Left kidney (tissue), 2 donors: ENCODE results near the gene RPTN. TPM values are rescaled to one million over a fixed set of nuclear protein-coding genes. Genes with fewer than 3 reads are reported as not detected.
"Not testable (repeated sequence)": the region's sequence is repeated elsewhere in the genome, so short reads cannot be mapped to it uniquely, and the experiment has no call there.

ENCODE experiments used
- DNase-seq: peaks from one replicate; pipeline ENCODE4 v3.0.0-alpha.2; 2013
- polyA plus RNA-seq: library from polyadenylated mRNA; unstranded; fragments of 120-200 nt; gene quantifications from one replicate; pipeline ENCODE4 v1.2.1, GENCODE V29; 2013; ENCODE audit not compliant: insufficient read length

Gene RPTN
- polyA plus RNA-seq, 1 donor = not detected

GRCh38 chr1:152165286-152166077 is 6.5 kb upstream of the RPTN start:
- DNase-seq = no peak

DNA sequence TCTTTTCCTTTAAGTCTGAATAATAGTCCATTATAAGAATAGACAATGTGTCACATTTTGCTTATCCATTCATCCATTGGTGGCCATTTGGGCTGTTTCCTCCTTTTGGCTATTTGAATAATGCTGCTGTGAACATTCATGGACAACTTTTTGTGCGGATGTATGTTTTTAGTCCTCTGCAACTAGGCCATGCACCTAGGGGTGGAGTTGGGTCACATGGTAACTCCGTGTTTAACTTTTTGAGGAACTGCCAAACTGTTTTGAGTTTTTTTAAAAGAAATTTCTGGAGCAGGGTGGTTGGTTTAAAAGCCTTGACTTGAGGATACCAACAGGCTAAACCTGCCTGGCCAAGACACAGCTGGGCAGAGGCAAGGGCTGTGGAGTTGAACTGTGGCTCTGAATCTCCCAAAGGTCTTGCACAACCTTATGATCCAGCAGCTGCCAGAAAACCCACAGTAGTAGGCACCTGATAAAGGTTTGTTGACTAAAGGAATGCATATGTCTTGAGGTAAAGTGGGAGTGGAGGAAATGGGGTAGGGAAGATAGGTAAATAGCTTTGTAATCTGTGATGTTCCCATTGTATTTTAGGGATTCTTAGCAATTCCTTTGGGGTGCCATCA is 5.6 kb upstream of the RPTN start:
- DNase-seq = no peak

DNA sequence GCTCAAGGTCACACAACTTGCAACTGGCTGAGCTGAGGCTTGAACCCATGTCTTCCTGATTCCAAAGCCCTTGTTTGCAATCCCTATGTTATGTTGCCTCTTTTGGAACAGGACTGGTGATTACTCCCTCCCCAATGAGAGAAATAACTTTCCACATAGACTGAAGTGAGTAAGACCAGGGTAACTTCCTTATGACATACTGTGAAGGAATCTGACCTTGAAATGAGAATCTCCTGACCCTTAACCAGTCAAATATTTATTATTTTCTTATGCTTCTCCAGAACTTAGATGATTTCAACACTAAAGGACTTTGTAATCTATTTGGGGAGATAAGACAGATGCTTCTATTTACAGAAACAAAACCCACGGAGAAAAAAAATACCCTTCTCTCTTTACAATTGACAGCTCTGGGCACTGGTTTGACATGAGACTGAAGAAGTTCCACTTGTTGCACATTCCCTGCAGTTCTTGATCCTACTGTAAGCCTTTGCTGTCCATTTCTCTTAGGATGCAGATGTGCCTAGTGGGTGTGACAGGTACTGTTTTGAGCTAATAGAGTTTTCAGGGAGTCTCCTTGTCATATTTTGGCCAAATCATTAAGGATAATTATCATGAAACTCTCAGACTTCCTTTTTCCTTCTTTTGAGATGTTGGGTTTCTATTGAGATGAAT is 3.9 kb upstream of the RPTN start:
- DNase-seq = no peak

- no peak for DNase-seq
Observed at GRCh38 chr1:152160576-152160975, 1.5 kb upstream of the RPTN start.

- DNase-seq = no peak
Observed at GRCh38 chr1:152153996-152154395, 5.0 kb downstream of the RPTN start.

DNA sequence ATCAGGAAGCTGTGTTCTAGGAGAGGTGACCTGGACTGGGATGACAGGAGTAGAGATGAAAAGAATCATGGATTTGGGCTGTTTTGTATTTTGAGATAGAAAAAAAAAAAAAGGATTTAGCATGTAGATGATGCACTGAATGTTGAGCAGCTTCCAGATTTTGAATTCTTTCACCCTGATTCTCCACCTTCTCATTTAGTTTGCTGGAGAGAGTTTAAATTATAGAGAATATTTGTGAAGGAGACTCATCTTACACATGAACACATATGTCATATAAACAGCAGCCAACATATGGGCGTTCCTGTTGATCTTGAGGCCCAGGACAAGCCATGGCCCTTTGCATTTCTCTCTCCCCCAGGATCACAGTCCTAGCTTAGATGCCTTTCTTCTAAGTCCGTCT is 7.4 kb downstream of the RPTN start:
- no peak for DNase-seq

DNA sequence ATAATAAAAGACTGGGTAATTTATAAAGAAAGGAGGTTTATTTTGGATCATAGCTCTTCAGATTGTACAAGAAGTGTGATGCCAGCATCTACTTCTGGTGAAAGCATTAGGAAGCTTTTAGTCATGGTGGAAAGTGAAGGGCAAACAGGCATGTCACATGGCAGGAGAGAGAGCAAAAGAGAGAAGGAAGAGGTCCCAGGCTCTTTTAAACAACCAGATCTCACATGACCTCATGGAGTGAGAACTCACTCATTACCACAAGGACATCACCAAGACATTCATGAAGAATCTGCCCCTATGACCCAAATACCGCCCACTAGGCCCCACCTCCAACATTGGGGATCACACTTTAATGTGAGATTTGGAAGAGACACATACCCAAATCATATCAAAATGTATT is 10.0 kb downstream of the RPTN start:
- DNase-seq = no peak

DNA sequence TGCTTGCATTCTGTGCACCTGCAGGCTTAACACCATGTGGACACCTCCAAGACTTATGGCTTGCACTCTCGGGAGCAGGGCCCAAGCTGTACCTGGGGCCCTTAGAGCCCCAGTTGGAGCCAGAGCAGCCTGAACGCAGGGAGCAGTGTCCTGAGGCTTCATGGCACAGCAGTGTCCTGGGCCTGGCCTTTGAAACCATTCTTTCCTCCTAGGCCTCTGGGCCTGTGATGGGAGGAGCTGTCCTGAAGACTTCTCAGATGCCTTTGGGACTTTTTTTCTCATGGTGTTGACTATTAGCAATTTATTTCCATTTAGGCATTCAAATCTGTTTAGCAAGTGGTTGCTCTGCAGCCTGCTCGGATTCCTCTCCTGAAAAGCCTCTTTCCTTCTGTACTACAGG is 11.0 kb downstream of the RPTN start:
- DNase-seq = no peak

DNA sequence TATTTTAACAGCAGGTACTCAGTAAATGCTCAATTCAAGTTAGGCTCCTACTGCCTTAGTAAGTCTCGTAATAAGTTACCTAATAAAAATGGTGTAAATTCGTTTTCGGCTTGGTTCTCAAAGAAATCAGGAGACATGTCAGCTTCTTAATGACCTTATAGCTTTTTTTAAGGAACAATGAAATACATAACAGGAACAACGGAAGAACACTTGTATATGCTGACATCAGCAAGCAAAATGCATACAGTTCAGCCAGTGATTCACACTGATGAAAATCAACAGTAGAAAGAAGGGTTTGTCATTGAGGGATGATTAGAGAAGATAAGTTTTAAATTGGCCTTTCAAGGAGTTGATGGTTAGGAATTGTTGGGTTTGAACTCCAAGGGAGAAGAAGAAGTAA is 13.3 kb downstream of the RPTN start:
- DNase-seq = no peak

GRCh38 chr1:152144674-152145183 is 14.3 kb downstream of the RPTN start:
- not testable (repeated sequence) for DNase-seq

DNA sequence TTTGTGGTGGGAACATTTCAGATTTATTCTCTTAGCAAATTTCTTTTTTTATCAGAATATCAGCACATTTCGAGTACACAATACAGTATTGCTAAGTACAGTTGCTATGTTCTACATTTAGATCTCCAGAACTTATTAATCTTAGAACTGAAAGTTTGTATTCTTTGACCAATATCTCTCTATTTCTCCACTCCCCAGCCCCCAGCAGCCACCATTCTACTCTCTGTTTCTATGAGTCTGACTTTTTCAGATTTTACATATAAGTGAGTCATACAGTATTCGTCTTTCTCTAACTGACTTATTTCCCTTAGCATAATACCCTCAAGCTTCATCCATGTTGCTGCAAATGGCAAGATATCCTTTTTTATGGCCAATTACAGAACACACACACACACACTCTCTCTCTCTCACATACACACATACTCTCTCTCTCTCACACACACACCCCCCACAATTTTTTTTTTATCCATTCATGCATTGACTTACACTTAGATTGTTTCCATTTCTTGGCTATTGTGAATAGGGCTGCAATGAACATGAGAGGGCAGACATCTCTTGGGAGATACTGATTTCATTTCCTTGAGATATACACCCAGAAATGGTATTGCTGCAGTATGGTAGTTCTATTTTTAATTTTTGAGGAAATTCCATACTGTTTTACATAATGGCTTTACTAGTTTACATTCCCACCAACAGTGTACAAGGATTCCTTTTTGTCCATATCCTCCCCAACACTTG is 15.7 kb downstream of the RPTN start:
- DNase-seq = no peak

DNA sequence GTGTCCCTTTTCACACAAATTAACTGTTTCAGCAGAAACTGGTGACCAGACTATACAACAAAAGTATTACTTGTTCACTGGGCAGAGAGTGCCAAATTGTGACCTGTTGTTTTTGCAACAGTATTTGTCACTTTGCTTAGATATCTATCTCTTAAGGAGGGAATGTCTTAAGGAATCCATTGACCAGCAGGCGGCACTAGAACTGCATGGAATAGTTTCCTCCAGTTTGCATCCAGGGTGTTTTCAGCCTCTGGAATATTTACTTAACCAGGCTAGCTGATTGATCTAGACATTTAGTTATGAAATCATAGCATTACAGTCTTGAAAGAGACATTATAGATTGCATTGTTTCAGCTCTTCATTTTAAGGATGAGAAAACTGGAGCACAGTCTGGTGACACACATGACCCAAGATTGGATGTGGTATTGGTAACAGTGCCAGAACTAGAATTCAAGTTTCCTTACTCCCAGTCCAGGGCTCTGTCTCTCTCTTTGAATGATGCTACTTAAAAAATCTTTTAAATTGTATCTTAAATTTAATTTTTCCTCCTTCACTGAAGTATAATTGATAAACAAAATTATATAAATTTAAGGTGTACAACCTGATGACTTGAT is 16.9 kb downstream of the RPTN start:
- peak; percentile 64 for DNase-seq

- DNase-seq = no peak
Observed at GRCh38 chr1:152137215-152137614, 21.8 kb downstream of the RPTN start.

DNA sequence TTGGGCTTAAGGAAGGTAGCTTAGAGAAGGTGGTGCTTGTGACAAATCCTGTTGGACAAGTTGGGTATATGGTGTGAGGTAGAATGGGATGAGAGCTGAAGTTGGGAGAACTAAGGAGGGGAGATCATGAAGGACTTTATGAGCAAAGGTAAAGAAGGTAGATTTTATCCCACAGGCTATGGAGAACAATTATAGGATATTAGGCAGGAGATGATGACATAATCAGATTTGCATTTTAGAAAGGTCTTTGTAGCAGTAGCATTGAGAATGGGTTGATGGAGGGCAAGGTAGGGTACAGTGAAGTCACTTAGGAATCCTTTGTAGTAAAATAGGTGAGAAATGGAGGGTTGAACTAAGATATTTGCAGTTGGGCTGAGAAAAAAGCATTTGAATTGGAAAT is 28.8 kb downstream of the RPTN start:
- no peak for DNase-seq

DNA sequence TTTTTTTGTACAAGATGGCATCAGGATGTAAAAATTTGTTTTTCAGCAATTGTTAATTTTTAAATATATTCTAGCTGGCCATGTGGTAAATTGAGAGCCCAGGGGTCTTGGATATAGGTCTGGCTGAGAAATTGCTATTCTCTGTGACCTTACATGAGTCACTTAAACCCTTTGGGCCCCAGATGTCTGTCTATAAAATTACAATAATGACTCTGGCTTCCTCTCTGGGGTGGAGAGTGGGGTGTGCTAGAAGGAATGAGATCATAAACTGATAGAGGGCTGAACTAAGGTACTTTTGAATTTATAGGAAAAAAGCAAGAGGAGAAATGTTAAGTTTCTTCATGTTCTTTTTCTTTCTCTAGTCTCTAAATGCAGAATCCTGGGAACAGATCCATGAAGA is 31.4 kb downstream of the RPTN start:
- no peak for DNase-seq

DNA sequence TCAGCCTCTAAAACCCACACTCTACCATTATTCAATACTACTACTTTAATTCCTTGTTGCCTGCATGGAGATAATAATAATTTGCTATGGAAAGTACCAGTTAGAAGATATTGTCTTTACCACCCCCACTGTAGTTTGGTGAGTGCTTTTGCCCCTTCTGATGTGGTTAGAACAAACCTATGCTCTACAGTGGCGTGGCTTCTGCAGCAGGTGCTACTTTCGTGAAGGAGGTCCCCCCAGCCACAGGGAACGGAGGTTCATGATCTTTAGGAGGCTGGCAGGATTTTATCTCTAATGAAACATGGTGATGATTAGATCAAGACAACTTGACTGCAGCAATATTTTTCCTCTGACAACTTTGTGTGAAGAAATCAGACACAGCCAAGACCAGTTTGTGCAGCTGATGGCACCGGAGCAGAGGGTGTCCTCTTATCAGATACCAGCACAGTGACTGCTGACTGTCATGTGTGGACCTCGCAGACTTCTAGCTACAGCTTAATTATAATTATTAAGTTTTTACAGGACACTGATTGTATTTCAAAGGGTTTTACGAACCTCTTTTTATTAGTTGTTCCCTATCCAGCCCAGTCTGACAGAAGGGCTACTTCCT is 33.1 kb downstream of the RPTN start:
- DNase-seq = no peak

DNA sequence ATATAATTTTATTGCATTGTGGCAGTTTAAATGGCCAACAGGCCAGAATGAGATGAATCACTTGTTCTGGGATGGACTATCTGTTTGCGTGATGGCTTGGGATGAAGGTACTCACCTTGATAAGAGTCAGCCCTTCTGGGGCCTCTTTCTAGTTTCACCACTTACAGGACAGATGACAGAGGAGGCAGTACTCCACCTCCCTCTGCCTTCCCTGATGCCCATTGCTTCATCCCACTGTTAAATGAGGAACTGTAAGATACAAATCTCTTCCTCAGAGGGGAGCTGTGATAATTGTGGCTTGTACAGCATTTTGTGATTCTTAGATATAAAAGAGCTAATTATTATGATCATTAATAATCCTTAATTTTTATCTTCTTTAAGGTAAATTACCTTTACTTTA is 40.1 kb downstream of the RPTN start:
- DNase-seq = no peak

DNA sequence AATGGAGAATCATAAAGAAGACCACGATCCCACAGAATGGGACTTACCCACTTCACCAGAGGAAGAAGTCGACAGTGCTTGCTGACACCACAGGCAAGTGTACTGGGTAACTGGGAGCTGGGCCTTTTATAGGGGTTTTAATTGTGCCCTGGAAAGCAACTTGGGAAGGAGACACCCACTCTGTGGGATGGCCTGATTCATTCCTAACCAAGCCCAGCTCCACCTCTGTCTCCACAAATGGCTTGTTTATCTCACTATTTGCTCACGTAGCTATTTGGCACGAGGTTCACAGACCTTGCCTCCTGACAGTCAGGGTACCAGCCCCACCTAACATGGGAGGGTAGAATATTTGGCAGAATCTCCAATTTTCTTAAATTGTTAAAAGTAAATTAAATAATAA is 43.7 kb downstream of the RPTN start, which contains the start of gene TCHH:
TCHH (minus strand) TSS at position 101 of the 400 bp plus-strand sequence. CDS start 1,364 bp downstream, outside the sequence.
- no peak for DNase-seq

DNA sequence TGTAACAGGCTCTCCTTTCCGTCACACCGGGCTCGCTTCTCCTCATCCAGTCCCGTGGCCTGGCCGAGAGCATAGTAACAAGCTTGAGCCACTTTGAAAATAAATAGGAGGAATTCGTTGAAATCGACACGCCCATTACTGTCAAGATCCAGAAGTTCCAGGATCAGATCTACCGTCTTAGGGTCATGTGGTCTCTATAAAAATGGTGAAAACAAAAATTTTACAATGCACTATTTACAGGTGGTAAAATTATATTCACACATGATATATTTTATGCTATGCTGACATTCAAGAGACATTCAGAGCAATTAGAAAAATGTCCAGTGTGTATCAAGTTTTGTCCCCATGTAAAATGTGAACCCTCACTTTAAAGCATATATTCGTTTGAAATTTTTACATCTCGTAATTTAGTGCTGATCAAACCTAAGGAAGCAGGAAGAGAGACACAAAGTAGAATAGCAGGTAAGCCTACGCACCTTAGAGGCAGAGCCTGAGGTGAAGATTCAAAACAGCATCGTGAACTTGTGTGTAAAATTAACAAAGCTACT is 46.1 kb downstream of the RPTN start:
- no peak for DNase-seq

DNA sequence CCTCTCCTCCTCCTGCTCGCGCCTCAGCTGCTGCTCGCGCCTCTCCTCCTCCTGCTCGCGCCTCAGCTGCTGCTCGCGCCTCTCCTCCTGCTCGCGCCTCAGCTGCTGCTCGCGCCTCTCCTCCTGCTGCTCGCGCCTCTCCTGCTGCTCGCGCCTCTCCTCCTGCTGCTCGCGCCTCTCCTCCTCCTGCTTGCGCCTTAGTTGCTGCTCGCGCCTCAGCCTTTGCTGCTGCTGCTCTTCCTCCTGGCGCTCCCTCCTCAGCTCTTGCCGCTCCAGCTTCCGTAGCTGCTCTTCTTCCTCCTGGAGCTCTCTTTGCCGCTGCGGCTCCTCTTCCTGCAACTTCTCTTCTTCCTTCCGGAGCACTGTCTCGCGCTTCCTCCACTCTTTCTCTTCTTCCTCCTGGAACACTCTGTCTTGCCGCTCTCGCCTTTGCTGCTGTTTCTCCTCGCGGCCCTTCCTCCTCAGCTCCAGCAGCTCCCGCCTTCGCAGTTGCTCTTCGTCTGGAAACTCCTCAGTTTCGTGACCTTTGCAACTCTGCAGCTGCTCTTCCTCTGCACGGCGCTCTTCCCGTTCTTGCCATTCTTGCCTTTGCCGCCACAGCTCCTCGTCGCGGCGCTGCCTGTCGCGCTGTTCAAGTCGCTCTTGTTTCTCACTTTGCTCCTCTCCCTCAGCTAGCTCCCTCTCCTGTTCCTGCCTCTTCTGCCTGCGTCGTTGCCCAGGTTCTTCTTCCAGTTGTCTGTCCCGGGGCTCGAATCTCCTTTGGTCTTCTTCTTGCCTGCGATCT is 46.7 kb downstream of the RPTN start:
- no peak for DNase-seq
